GM23248 (cell line): ENCODE measurements around the gene ALS2.

Experiments used
- EZH2 ChIP-seq: fragments of 200-600 bp; sonication (generic); IDR thresholded peaks from 2 replicates; pipeline ENCODE4 v1.6.1; 2018; ENCODE audit warnings: antibody characterized with exemption, mild to moderate bottlenecking; ENCODE audit not compliant: insufficient read depth, poor library complexity, severe bottlenecking
- EZH2phosphoT487 ChIP-seq: fragments of 200-600 bp; sonication (generic); IDR thresholded peaks from 2 replicates; pipeline ENCODE4 v1.6.1; 2018; ENCODE audit warnings: antibody characterized with exemption, moderate library complexity, mild to moderate bottlenecking, low read depth; ENCODE audit not compliant: insufficient read depth

DNA sequence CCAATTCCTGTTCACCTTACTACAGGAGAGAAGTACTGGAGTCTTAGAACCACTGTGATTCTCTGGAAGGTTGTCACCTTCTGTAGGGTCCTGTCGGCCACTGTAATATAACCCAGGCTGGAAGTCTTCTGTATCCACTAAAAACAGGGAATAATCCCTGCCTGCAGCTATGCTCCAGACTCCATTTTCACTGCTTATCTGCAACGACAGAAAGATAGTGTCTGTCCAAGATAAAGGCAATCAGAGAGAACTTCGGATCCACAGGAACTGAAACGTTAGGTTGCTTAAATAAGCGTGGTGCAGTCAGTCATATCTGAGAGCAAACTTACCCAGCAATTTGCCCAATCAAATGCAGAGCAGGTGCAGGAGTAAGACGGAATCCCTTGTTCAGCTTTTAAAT is 34.2 kb downstream of the ALS2 start:
- TF ChIP-seq EZH2 (no peak), EZH2phosphoT487 (no peak)
